ENCODE data around the gene ELANE. TPM values are rescaled to one million over a fixed set of nuclear protein-coding genes. Genes with fewer than 3 reads are reported as not detected.

The ELANE gene
- total and polyA plus RNA-seq, 9 of the 15 experiments (the other 6 are each of a cell fraction or from before 2014, with no cell fraction given) = not detected

DNA sequence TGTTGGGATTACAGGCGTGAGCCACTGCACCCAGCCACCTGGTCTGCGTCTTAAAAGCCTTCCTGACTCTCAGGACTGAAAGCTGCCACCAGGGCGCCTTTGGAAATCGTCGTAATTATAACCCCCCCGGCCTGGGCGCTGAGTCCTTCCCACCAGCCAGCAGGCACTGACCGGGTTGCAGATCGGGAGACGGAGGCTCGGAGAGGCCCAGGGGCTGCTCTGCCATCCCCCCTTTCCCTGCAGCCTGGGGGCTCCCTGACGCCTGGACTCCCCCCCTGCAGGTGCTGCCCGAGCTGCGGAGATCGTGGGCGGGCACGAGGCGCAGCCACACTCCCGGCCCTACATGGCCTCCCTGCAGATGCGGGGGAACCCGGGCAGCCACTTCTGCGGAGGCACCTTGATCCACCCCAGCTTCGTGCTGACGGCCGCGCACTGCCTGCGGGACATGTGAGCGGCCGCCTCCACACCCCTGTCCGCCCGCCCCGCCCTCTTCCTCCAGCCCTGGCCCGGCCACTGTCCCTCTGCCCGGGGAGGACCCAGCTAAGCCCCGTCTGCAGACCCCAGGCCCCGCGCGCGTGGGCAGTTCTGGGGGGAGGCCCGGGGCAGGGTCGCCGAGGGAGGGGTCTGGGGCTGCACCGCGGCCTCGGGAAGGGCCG lies 8.8 kb upstream of the ELANE start (continued):
- TF ChIP-seq NCOA1 (IDR thresholded peaks at IDR 0.05; ENCODE audit: low read depth) (no peak), ZNF444 (CRISPR knock-in tag; IDR thresholded peaks at IDR 0.05) (no peak), HDAC3 (IDR thresholded peaks at IDR 0.05; ENCODE audit: borderline replicate concordance, partially characterized antibody) (no peak), SAFB (IDR thresholded peaks at IDR 0.05; ENCODE audit: borderline replicate concordance, low read depth, low read length) (peak; percentile 31; the same call in 1 of the 2 replicates), POLR2G (IDR thresholded peaks at IDR 0.05; ENCODE audit: low read depth, low read length) (no peak), CXXC5 (CRISPR knock-in tag; IDR thresholded peaks at IDR 0.05) (peak; percentile 55), PHF20 (IDR thresholded peaks at IDR 0.05; ENCODE audit: partially characterized antibody) (no peak), SRSF9 (IDR thresholded peaks at IDR 0.05; ENCODE audit: borderline replicate concordance, low read depth, low read length) (no peak), HDGF (IDR thresholded peaks at IDR 0.05) (no peak), DMBX1 (CRISPR knock-in tag; IDR thresholded peaks at IDR 0.05; ENCODE audit: borderline replicate concordance) (no peak)
- TF ChIP-seq, protein P1, sequence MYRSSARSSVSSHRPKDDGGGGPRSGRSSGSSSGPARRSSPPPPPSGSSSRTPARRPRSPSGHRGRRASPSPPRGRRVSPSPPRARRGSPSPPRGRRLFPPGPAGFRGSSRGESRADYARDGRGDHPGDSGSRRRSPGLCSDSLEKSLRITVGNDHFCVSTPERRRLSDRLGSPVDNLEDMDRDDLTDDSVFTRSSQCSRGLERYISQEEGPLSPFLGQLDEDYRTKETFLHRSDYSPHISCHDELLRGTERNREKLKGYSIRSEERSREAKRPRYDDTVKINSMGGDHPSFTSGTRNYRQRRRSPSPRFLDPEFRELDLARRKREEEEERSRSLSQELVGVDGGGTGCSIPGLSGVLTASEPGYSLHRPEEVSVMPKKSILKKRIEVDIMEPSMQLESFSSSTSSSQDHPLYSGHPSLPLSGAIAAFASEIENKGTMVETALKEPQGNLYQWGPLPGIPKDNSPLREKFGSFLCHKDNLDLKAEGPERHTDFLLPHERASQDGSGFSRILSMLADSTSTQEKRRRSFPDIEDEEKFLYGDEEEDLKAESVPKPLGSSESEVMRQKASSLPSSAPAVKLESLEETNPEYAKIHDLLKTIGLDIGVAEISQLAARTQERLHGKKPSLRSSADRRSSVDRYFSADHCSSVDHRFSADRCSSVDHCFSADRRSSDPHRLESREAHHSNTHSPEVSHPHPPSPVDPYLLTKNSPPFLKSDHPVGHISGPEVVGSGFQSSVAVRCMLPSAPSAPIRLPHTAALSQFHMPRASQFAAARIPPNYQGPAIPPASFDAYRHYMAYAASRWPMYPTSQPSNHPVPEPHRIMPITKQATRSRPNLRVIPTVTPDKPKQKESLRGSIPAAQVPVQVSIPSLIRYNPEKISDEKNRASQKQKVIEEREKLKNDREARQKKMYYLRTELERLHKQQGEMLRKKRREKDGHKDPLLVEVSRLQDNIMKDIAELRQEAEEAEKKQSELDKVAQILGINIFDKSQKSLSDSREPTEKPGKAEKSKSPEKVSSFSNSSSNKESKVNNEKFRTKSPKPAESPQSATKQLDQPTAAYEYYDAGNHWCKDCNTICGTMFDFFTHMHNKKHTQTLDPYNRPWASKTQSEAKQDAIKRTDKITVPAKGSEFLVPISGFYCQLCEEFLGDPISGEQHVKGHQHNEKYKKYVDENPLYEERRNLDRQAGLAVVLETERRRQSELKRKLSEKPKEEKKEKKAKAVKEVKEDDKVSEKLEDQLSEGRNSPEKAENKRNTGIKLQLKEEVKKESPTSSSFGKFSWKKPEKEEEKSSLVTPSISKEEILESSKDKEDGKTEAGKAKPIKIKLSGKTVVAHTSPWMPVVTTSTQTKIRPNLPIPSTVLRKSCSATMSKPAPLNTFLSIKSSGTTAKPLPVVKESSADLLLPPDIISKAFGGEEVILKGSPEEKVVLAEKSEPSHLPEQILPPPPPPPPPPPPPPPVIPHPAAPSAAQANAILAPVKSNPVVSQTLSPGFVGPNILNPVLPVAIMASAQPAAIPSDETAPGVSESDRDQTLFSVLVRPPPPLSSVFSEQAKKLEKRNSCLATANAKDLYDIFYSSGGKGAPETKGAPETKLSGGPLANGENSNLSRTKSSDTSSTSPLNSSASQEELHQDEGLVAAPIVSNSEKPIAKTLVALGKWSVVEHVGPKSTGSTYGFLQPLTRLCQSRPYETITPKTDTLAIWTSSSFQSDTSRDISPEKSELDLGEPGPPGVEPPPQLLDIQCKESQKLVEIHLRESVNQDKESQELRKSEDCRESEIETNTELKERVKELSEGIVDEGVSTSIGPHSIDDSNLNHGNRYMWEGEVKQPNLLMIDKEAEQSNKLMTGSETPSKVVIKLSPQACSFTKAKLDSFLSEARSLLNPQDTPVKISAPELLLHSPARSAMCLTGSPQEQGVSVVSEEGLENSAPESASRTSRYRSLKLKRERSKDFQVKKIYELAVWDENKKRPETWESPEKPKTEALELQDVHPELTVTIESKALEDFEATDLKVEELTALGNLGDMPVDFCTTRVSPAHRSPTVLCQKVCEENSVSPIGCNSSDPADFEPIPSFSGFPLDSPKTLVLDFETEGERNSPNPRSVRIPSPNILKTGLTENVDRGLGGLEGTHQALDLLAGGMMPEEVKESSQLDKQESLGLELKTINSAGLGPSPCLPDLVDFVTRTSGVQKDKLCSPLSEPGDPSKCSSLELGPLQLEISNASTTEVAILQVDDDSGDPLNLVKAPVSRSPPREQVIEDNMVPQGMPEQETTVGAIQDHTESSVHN (IDR thresholded peaks at IDR 0.05; ENCODE audit: borderline replicate concordance in 1 of 2, low read depth in 1 of 2) = no peak
- TF ChIP-seq, protein P2, sequence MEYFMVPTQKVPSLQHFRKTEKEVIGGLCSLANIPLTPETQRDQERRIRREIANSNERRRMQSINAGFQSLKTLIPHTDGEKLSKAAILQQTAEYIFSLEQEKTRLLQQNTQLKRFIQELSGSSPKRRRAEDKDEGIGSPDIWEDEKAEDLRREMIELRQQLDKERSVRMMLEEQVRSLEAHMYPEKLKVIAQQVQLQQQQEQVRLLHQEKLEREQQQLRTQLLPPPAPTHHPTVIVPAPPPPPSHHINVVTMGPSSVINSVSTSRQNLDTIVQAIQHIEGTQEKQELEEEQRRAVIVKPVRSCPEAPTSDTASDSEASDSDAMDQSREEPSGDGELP (CRISPR knock-in tag; IDR thresholded peaks at IDR 0.05; ENCODE audit: borderline replicate concordance) = peak; percentile 66; the same call in 1 of the 2 replicates
- TF ChIP-seq, protein P3, sequence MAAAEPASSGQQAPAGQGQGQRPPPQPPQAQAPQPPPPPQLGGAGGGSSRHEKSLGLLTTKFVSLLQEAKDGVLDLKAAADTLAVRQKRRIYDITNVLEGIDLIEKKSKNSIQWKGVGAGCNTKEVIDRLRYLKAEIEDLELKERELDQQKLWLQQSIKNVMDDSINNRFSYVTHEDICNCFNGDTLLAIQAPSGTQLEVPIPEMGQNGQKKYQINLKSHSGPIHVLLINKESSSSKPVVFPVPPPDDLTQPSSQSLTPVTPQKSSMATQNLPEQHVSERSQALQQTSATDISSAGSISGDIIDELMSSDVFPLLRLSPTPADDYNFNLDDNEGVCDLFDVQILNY (CRISPR knock-in tag; IDR thresholded peaks at IDR 0.05) = 0 out of 2 replicates have a peak, but pooled peaks have one; percentile 28
